ENCODE data around the gene SERP2.

DNA sequence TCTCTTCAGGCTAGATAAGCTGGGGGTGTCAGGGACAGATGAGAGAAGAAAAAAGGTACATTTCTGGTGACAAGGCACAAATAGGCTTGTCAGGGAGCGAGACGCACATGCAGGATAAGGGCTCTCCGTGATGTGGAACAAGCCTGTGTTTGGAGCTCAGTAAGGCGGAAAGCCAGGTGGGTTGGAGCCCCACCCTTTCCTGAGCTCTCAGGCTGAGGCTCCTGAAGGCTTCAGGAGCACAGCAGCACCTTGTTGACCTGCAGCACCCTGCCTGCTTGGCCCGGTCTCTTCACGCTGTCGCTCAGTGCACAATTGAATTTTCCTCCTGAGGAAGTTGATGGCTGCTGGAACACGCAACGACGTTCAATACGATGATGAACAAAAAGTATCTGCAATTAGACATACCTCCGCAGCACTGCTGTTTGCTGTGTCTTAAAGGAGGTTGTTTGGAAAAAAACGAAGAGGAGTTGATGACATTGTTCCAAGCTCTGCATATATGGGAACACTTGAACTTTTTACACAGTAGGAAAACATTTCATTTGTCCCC is 29.3 kb downstream of the SERP2 start:
- TF ChIP-seq CBX8 (IDR thresholded peaks at IDR 0.05; ENCODE audit: borderline replicate concordance, low read depth, low read length) (no peak), FOSL1 (IDR thresholded peaks at IDR 0.05; ENCODE audit: insufficient read depth, low read depth, low read length) (no peak), KDM1A (IDR thresholded peaks at IDR 0.05; ENCODE audit: borderline replicate concordance, low read length) (no peak), CREB1 (IDR thresholded peaks at IDR 0.05) (no peak), NRF1 (IDR thresholded peaks at IDR 0.05; ENCODE audit: low read depth, low read length) (no peak)
